A549 (cell line): ENCODE measurements around the gene PRKACG.

Source experiments
- CBX2 ChIP-seq: fragments of 200-600 bp; sonication (generic); IDR thresholded peaks from 2 replicates; pipeline ENCODE4 v1.6.1; 2016; ENCODE audit warnings: low read depth, mild to moderate bottlenecking, borderline replicate concordance
- CEBPB ChIP-seq, 2 experiments: fragments of >200 bp in 1 of 2; sonication (Bioruptor Twin) in 1 of 2; formaldehyde crosslinking in 1 of 2; IDR thresholded peaks; 2 replicates each; pipeline ENCODE4 v1.6.1; 2012 to 2016
- EP300 ChIP-seq, 2 experiments: fragments of >200 bp; sonication (Bioruptor Twin); formaldehyde crosslinking; IDR thresholded peaks; 2 replicates in 1 of 2; 3 replicates in 1 of 2; pipeline ENCODE4 v1.6.1; 2016 to 2017
- HMGXB4 ChIP-seq: fragments of 250-450 bp; sonication (Bioruptor Pico); IDR thresholded peaks from 2 replicates; pipeline ENCODE4 v1.5.0; 2021; ENCODE audit warnings: mild to moderate bottlenecking, moderate library complexity, borderline replicate concordance
- HOXA7 ChIP-seq: fragments of 250-450 bp; sonication (Bioruptor Pico); IDR thresholded peaks from 2 replicates; pipeline ENCODE4 v1.5.0; 2020; ENCODE audit warnings: mild to moderate bottlenecking, moderate library complexity
- JUNB ChIP-seq: fragments of >200 bp; sonication (Bioruptor Twin); formaldehyde crosslinking; IDR thresholded peaks from 2 replicates; pipeline ENCODE4 v1.6.1; 2016
- MAFK ChIP-seq: fragments of 450-650 bp; IDR thresholded peaks from 2 replicates; pipeline ENCODE4 v1.6.1; 2014; ENCODE audit not compliant: partially characterized antibody
- MAX ChIP-seq: IDR thresholded peaks from 2 replicates; pipeline ENCODE4 v1.6.1; 2012
- MYC ChIP-seq: IDR thresholded peaks from 2 replicates; pipeline ENCODE4 v1.6.1; 2012; ENCODE audit warnings: mild to moderate bottlenecking, inconsistent platforms, low read length, improper control_type of control experiment, borderline replicate concordance
- NPAS2 ChIP-seq: fragments of 250-450 bp; sonication (Bioruptor Pico); IDR thresholded peaks from 2 replicates; pipeline ENCODE4 v1.8.0; 2022; ENCODE audit warnings: mild to moderate bottlenecking, moderate library complexity, borderline replicate concordance
- NR3C1 ChIP-seq: fragments of >200 bp; sonication (Bioruptor Twin); formaldehyde crosslinking; IDR thresholded peaks from 3 replicates; pipeline ENCODE4 v1.6.1; 2017
- TF ChIP-seq, protein P1 (sequence below): fragments of >200 bp; sonication (Bioruptor Twin); formaldehyde crosslinking; IDR thresholded peaks from 3 replicates; pipeline ENCODE4 v1.5.1; 2016
- TF ChIP-seq, protein P2 (sequence below): fragments of 200-600 bp; sonication (generic); IDR thresholded peaks from 2 replicates; pipeline ENCODE4 v1.6.1; 2016; ENCODE audit warnings: antibody characterized with exemption, mild to moderate bottlenecking, moderate library complexity

DNA sequence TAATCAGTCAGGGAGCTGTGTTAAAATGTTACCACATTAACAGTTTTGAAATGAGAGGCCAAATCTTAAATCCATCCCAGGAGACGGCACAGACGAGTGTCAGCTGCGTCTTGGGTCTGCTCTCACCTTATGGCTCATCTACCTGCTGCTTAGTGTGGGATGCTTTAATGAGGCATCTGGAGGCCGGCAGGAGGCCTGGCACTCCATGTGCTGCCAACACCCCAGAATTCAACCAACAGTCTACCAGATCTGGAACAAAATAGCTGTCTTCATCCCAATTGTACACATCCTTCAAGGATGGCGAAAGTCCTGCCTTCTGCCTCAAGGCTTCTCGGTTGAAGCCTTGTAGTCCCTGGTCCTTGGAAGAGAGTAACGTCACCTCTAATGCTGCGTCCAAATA, 12.0 kb downstream of the PRKACG start:
- TF ChIP-seq HOXA7 (CRISPR knock-in tag) (no peak), NPAS2 (CRISPR knock-in tag) (no peak), MYC (no peak), MAX (no peak), JUNB (no peak), EP300 (IDR thresholded peaks at IDR 0.05) (no peak), MAFK (no peak), NR3C1 (no peak), HMGXB4 (no peak), CEBPB (IDR thresholded peaks at IDR 0.05) (no peak), CBX2 (no peak)
- TF ChIP-seq, protein P1, sequence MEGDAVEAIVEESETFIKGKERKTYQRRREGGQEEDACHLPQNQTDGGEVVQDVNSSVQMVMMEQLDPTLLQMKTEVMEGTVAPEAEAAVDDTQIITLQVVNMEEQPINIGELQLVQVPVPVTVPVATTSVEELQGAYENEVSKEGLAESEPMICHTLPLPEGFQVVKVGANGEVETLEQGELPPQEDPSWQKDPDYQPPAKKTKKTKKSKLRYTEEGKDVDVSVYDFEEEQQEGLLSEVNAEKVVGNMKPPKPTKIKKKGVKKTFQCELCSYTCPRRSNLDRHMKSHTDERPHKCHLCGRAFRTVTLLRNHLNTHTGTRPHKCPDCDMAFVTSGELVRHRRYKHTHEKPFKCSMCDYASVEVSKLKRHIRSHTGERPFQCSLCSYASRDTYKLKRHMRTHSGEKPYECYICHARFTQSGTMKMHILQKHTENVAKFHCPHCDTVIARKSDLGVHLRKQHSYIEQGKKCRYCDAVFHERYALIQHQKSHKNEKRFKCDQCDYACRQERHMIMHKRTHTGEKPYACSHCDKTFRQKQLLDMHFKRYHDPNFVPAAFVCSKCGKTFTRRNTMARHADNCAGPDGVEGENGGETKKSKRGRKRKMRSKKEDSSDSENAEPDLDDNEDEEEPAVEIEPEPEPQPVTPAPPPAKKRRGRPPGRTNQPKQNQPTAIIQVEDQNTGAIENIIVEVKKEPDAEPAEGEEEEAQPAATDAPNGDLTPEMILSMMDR, result no peak
- TF ChIP-seq, protein P2, sequence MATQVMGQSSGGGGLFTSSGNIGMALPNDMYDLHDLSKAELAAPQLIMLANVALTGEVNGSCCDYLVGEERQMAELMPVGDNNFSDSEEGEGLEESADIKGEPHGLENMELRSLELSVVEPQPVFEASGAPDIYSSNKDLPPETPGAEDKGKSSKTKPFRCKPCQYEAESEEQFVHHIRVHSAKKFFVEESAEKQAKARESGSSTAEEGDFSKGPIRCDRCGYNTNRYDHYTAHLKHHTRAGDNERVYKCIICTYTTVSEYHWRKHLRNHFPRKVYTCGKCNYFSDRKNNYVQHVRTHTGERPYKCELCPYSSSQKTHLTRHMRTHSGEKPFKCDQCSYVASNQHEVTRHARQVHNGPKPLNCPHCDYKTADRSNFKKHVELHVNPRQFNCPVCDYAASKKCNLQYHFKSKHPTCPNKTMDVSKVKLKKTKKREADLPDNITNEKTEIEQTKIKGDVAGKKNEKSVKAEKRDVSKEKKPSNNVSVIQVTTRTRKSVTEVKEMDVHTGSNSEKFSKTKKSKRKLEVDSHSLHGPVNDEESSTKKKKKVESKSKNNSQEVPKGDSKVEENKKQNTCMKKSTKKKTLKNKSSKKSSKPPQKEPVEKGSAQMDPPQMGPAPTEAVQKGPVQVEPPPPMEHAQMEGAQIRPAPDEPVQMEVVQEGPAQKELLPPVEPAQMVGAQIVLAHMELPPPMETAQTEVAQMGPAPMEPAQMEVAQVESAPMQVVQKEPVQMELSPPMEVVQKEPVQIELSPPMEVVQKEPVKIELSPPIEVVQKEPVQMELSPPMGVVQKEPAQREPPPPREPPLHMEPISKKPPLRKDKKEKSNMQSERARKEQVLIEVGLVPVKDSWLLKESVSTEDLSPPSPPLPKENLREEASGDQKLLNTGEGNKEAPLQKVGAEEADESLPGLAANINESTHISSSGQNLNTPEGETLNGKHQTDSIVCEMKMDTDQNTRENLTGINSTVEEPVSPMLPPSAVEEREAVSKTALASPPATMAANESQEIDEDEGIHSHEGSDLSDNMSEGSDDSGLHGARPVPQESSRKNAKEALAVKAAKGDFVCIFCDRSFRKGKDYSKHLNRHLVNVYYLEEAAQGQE, result no peak
